H54 (cell line): ENCODE results near the gene PFDN6.

Source experiments
- DNase-seq: peaks from one replicate; pipeline ENCODE4 v3.0.0; 2011; ENCODE audit warnings: low spot score, mixed read lengths; ENCODE audit not compliant: insufficient read length
- FAIRE-seq: peaks from 3 replicates; lab custom pipeline; 2011; peaks lifted over from hg19 to GRCh38; lab: Jason Lieb, UNC
- POLR2A ChIP-seq: IDR thresholded peaks from 2 replicates; pipeline ENCODE4 v1.6.1; 2011; ENCODE audit warnings: low read depth, mild to moderate bottlenecking, low read length

The PFDN6 gene

DNA sequence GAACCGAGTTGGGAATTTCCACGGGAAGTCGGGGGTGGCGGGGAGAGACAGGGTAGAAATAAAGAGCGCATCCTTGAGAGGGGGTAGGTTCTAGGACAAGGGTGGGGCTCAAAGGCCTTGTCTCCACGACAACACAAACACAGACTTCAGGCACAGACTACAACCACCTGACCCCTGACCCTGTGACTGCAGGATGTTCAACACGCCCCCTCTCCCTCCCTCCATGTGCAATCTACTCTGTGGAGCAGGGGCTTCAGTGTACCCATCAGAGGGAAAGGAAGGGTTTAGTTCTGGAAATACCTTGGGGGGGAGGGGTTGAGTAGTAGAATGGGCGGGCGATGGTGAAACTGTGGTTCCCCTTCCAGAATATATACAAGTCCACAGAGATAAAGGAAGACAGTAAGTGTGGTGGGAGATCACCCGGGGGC, 25.1 kb downstream of the PFDN6 start:
- TF ChIP-seq POLR2A = no peak
- DNase-seq = peak; percentile 35
- FAIRE-seq = no peak

- DNase-seq (no peak), FAIRE-seq (no peak)
- TF ChIP-seq POLR2A = no peak
These were observed 25.8 kb downstream of the PFDN6 start for GRCh38 chr6:33314943-33315792.

DNA sequence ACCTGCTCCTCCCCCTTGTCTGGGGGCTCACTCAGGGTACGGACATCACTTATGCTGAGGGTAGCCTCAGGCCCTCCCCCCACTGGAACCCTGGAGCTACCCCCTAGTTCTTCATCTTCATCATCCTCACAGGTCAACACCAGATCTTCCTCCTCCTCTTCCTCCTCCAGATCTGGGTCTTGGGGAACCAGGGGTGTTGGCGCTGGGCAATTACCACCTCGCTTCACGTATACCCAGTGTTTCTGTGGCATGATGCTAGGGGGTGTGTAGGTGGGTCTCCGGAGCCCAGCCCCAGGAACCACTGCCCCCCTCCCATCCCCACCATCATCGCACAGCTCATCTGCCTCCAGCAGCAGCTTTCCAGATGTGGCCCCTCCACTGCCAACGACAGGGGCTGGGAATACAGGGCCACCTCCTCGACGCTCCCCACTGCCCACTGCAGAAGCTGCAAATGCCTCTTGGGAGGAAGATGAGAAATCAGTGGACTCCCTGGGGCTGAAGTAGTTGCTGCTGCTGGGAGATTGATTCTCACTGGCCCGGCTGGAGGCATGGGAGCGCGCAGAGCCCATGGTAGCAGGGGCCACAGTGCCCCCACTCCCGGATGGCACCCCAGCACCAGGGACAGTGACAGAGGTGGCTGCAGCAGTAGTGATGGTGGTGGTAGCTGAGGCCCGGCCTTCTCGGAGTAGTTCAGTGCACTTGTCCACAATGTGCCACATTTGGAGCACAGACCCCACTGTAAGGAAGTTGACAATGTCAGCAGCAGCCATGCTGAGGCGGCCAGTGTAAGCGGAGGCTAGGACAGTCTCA, 26.6 kb downstream of the PFDN6 start:
- TF ChIP-seq POLR2A = no peak
- FAIRE-seq = no peak
- DNase-seq = no peak

DNA sequence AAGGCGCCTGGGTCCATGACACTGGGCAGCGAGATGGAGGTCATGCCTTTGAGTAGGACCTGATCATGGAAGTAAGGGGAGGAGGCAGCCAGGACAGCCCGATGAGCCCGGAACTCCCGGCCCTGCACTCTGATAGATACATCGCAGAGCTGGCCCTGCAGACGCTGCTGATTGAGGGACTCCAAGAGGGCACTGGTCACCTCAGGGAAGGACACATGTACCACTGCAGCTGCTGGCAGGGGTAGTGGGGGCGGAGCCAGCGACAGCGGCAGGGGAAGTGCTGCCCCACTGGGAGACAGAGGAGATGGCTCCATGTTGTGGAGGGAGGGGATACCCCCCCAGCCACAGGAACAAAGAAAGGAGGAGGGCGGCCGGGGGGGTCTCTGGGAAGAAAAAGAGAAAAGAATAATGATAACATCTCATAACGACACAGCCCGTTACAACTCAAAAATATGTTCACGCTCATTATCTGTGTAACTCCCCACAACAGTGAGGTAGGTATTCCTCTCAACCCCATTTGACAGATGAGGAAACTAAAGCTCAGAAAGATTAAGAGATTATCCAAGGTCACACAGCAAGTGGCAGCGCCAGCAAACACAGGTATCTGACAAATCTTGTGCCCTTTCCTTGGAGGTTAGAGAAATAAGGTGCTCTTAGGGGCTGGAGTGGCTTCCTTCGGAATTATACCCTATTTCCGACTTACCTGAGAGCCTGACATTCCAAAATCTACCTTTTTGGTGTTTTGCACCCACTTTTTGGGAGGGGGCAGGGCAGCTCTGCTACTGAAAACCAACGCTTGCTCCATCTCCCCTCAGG, 27.4 kb downstream of the PFDN6 start:
- DNase-seq (no peak), FAIRE-seq (no peak)
- no peak for TF ChIP-seq POLR2A

DNA sequence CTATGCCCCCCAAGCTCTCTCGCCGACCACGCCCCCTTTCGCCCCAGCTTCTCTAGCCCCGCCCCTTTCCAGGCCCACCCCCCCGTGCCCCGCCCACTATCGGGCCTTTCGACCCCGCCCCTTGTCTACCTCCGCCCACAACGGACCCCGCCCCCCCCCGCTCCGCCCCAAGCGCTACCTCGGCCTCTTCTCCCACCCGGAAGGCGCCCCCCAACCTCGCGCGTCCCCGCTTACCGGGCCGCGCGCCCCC, 27.9 kb downstream of the PFDN6 start:
- TF ChIP-seq POLR2A = no peak

GRCh38 chr6:33317669-33318425, 28.4 kb downstream of the PFDN6 start, which contains the start of gene ZBTB22:
Gene ZBTB22 (minus strand): TSS chr6:33317744. CDS start chr6:33316916, 828 bp downstream.
- TF ChIP-seq POLR2A = no peak
- FAIRE-seq = peak; percentile 69
- DNase-seq = peak; percentile 79

More for the DNA sequence above, 27.9 kb downstream of the PFDN6 start:
- DNase-seq (peak; percentile 26), FAIRE-seq (no peak)

- DNase-seq (no peak), FAIRE-seq (no peak)
- TF ChIP-seq POLR2A = no peak
These were observed 29.1 kb downstream of the PFDN6 start for GRCh38 chr6:33318426-33319073.

DNA sequence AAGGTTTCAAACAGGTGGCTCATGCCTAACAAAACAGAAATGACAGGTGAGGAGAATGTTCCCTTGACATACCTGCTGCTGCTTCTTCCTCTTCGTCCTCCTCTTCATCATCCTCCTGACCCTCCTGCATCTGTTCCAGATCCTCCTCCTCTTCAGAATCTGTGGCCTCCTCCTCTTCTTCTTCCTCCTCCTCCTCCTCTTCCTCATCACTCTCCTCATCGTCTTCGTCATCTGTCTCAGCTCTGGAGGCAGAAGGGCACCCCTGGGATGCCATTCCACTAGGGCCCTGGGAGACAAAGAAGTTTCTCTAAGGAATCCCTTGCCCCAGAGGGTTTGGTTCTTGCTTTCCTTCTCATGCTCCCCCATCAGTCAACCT, 30.5 kb downstream of the PFDN6 start:
- no peak for TF ChIP-seq POLR2A
- FAIRE-seq (no peak), DNase-seq (no peak)

GRCh38 chr6:33320315-33321181, 31.1 kb downstream of the PFDN6 start:
- DNase-seq (peak; percentile 40), FAIRE-seq (no peak)
- no peak for TF ChIP-seq POLR2A

DNA sequence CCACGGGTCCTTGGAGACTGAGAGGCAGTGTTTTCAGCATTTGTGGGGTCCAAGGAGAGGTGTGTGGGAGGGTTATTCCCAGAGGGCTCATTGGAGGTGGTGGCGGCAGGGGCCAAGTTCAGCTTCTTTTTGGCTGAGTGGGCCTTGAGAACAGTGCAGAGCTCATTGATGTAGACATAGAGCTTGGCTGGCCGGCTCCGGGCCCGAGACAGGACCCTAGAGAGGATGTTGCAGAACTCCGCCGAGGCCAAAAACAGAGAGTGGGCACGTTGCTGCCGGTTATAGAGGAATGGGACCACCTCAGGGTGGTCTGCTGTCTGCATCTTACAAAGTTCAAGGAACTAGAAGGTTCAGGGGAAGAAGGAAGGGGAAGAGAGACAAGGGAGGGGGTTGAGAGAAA, 31.8 kb downstream of the PFDN6 start:
- TF ChIP-seq POLR2A = no peak
- DNase-seq (no peak), FAIRE-seq (no peak)

DNA sequence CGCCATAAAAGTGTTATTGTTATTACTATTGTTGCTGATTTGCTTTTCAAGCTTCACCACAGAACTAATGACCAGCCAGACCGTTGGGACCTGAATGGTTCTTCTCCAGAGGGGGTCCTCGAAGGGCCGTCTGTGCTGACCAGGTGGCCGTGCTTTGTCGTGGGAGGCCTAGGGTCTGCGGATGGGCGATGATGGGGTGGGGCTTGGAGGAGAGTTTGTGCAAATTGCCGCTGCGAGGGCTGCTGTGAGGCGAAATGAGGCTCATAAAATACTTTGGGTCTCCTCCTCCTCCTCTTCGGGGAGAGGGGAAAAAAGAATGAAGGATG, 34.2 kb downstream of the PFDN6 start:
- TF ChIP-seq POLR2A = no peak
- no peak for DNase-seq

DNA sequence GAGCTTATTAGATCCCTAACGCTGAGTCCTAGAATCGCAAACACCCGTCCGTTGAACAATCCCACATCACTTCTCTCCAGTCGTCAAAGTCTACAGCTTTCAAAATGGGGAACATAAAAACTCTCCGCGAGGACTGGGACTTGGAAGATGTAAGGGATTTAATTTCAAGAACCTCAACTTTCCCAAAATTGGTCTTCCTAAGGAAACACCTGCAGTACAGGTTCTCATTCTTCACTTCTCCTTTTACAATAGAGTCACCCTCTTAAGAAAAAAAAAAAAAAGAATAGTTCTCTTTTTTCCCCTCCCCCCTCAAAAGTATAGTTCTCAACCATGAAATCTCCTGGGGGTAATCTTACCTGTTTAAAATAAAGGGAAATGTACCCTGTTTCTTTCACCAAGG, 34.7 kb downstream of the PFDN6 start:
- FAIRE-seq = no peak
- no peak for TF ChIP-seq POLR2A
- DNase-seq = no peak

More for the DNA sequence above, 34.2 kb downstream of the PFDN6 start:
- no peak for FAIRE-seq
